Measurements from ENCODE around the gene IQCF2.
"Not testable (repeated sequence)": the region's sequence is repeated elsewhere in the genome, so short reads cannot be mapped to it uniquely, and the experiment has no call there.

IQCF2 gene

GRCh38 chr3:51860703-51861665 is at the start of gene IQCF2:
TSS of gene IQCF2 (plus strand) at chr3:51861615. CDS start at chr3:51861667, 52 bp downstream.
- DNase-seq = no peak

GRCh38 chr3:51813539-51813938 is 47.9 kb upstream of the IQCF2 start:
- DNase-seq = no peak

- no peak for DNase-seq
Observed at GRCh38 chr3:51814034-51814433, 47.4 kb upstream of the IQCF2 start.

GRCh38 chr3:51815614-51816013 is 45.8 kb upstream of the IQCF2 start:
- DNase-seq = no peak

- DNase-seq = no peak
Observed at GRCh38 chr3:51816723-51817122, 44.7 kb upstream of the IQCF2 start.

- no peak for DNase-seq
Observed at GRCh38 chr3:51817375-51817774, 44.0 kb upstream of the IQCF2 start.

- no peak for DNase-seq
Observed at GRCh38 chr3:51819151-51819550, 42.3 kb upstream of the IQCF2 start.

GRCh38 chr3:51819709-51820406 is 41.6 kb upstream of the IQCF2 start:
- no peak for DNase-seq

- no peak for DNase-seq
Observed at GRCh38 chr3:51828297-51828696, 33.1 kb upstream of the IQCF2 start.

GRCh38 chr3:51830345-51830744 is 31.1 kb upstream of the IQCF2 start:
- no peak for DNase-seq

- DNase-seq = no peak
Observed at GRCh38 chr3:51830836-51831385, 30.5 kb upstream of the IQCF2 start.

GRCh38 chr3:51836606-51837005 is 24.8 kb upstream of the IQCF2 start:
- DNase-seq = no peak

GRCh38 chr3:51845129-51845528 is 16.3 kb upstream of the IQCF2 start:
- no peak for DNase-seq

GRCh38 chr3:51855411-51855810 is 6.0 kb upstream of the IQCF2 start:
- not testable (repeated sequence) for DNase-seq

- no peak for DNase-seq
Observed at GRCh38 chr3:51862886-51863285, 1.5 kb downstream of the IQCF2 start.

GRCh38 chr3:51868896-51869295 is 7.5 kb downstream of the IQCF2 start:
- DNase-seq = not testable (repeated sequence)

GRCh38 chr3:51869304-51869703 is 7.9 kb downstream of the IQCF2 start:
- no peak for DNase-seq

GRCh38 chr3:51873253-51873766 is 11.9 kb downstream of the IQCF2 start:
- no peak for DNase-seq

- no peak for DNase-seq
Observed at GRCh38 chr3:51873876-51874275, 12.5 kb downstream of the IQCF2 start.

GRCh38 chr3:51874411-51874810 is 13.0 kb downstream of the IQCF2 start:
- no peak for DNase-seq

- DNase-seq = no peak
Observed at GRCh38 chr3:51874889-51875288, 13.5 kb downstream of the IQCF2 start.

GRCh38 chr3:51875501-51875900 is 14.1 kb downstream of the IQCF2 start, which contains the start of gene IQCF5:
TSS of gene IQCF5 (minus strand) at chr3:51875601. CDS start at chr3:51875531, 70 bp downstream.
- no peak for DNase-seq

GRCh38 chr3:51876186-51876585 is 14.8 kb downstream of the IQCF2 start:
- no peak for DNase-seq
